ENCODE data around the gene IMP4.

Gene IMP4

DNA sequence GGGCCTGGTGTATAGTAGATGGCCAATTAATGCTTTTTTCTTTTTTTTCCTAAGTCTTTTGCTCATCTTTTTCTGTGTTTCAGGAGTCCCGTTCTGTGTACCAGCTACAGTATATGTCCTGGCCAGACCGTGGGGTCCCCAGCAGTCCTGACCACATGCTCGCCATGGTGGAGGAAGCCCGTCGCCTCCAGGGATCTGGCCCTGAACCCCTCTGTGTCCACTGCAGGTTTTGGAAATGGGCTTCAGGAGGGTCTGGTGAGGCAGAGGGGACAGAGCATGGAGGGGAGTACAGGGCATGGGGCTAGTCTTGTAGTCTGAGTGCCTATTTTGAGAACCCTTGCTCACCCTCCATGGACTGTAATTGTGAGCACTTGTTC, 27.3 kb downstream of the IMP4 start:
- no peak for TF ChIP-seq CTCF (conservative IDR thresholded peaks at IDR 0.05)

DNA sequence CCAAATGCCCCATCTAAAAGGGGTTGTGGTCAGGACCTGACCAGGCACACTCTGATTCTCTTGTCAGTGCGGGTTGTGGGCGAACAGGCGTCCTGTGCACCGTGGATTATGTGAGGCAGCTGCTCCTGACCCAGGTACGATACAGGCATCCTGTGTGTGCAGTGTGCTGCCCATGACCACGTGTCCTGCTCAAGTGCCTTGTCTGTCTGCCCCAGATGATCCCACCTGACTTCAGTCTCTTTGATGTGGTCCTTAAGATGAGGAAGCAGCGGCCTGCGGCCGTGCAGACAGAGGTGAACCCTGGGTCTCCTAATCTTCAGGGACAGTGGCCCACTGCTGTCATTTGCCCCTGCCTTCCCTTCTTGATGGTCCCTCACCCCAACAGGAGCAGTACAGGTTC, 27.8 kb downstream of the IMP4 start:
- no peak overlapping the region for H3K27ac ChIP-seq
- no peak for TF ChIP-seq CTCF (conservative IDR thresholded peaks at IDR 0.05)

More for the DNA sequence above, 27.3 kb downstream of the IMP4 start:
- no peak overlapping the region for H3K27ac ChIP-seq

- TF ChIP-seq CTCF (conservative IDR thresholded peaks at IDR 0.05) = no peak
- H3K27ac ChIP-seq = peak overlapping the region; percentile 79
Measured at GRCh38 chr2:130371723-130372054, 29.0 kb downstream of the IMP4 start.

DNA sequence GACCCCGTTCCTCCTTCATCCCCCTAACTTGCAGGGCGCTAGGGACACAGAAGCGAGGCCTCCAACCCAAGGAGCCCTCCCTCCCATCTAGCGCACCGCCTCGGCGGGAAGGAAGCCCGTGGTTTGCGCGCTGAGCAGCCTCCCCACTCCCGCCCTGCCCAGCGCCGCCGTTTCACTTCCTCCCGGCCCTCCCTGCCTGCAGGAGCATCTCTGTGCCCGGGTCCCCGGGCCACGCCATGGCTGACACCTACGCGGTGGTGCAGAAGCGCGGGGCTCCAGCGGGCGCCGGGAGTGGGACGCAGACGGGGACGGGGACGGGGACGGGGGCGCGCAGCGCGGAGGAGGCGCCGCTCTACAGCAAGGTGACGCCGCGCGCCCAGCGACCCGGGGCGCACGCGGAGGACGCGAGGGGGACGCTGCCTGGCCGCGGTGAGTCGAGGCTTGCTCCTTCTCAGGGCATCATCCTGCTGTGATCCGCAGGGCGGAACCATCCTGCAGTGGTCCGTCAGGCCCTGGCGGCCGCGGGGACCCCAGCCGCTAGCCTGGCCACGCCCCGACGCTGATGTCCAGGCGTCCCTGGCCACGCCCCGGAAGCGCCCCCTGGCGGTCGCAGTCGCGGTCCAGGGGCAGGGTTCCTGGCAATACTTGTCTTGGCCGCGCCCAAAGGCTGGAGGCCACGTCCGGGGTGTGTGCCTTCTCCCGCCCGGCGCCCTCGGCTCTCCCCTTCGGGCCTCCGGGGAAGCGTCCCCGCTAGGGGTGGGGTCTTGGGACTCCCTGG, 29.5 kb downstream of the IMP4 start:
- peak overlapping the region; percentile 79 for H3K27ac ChIP-seq
- peak; percentile 86 for TF ChIP-seq CTCF (conservative IDR thresholded peaks at IDR 0.05)

DNA sequence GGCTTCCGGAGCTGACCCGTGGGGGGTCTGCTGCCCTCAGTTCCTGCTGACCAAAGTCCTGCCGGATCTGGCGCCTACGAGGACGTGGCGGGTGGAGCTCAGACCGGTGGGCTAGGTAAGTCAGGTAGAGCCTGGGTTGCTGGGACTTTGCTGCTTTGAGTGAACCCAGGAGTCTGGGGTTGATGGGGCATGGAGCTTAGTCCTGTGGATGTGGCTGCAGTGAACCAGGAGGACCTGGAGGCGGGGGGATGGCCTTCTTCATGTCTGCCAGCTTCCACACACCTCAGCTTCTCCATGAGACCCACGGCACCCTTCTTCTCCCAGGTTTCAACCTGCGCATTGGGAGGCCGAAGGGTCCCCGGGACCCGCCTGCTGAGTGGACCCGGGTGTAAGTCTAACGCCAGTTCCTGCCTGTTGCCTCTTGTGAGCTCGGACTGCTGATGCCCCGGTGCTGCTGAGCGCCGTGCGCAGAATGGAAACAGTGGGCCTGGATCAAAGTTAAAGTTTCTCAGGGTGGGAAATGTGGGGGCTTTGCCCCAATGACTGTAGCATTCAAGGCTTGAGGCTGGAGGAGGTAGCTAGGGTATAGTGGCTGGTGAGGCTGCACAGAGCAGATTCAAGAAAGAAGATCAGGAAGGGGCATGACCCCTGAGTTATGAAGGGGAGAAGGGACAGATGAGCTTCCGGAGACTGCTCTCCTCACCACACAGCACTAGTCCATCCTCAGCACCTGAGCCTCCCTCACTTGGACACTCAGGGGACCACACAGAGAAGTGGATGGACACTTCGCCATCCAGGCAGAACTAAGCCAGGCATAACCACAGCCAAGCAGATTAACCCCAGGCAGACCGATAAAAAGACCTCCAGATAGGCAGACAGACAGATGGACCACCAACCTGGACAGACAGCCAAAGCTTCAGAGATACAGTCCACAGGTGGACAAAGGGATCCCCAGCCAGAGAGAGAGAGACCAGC, 30.4 kb downstream of the IMP4 start:
- TF ChIP-seq CTCF (conservative IDR thresholded peaks at IDR 0.05) = peak; percentile 52
- peak overlapping the region; percentile 79 for H3K27ac ChIP-seq

DNA sequence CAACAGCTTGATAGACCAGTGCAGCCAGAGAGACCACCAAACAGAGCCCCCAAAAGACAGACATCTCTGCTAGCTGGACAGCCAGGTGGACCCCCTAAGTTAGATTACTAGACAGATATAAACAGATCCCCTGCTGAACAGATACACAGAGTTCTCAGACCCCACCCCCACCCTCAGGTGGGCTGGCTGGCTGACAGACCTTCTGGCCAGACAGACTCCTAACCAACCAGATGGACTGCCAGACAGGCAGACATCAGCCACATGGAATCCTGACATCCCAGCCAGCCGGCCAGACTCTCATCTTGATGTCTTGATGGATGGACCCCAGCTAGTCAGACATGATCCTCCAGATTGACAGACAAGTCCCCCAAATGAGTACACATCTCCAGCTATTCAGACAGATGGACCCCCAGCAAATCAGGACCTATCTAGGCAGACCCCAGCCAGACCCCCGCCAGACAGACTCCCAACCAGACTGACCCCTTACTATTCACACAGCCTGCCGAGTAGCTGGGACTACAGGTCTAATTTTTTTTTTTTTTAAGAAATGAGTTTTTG, 31.2 kb downstream of the IMP4 start:
- TF ChIP-seq CTCF (conservative IDR thresholded peaks at IDR 0.05) = no peak
- H3K27ac ChIP-seq = no peak overlapping the region
